ENCODE data around the gene GSTO1.

The GSTO1 gene

DNA sequence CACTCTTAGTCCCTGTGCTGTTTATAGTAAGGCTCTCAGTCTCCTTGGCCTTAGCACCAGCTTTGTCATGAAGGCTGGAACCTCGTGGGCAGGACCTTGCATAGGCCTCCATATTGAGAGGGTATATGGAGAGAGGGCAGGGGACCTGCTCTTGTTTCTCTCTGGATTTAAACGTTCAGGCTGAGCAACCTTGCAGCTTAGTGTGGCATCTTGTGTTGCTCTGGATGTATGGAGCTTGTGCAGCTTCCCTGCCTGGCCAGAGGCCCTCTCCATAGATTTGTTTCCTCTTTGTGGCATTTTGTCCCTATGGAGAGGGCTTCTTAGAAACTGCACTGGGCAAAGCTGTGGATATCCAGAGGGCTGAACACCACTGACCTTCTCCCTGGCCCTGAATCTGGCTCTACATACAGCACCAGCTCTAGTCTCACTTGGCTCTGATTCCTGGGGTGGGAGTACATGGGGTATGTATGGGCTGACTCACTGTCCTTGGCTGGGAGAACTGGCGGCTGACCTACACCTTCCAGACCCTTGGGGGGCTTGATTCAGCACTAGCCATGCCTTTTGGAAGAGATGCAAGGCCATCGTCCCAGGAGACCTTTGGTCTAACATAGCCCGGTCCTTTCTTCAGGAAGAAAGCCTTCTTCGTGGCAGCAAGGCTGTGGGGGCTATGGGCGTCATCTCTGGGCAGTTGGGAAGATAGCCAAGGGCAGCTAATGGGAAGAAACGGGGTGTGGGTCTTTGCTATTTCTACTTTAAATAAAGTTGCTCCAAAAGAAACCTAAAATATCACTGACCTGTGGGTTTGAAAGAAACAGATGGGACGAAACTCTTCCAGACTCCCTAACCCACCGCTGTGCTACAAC lies 53.1 kb downstream of the GSTO1 start:
- TF ChIP-seq, protein P1, sequence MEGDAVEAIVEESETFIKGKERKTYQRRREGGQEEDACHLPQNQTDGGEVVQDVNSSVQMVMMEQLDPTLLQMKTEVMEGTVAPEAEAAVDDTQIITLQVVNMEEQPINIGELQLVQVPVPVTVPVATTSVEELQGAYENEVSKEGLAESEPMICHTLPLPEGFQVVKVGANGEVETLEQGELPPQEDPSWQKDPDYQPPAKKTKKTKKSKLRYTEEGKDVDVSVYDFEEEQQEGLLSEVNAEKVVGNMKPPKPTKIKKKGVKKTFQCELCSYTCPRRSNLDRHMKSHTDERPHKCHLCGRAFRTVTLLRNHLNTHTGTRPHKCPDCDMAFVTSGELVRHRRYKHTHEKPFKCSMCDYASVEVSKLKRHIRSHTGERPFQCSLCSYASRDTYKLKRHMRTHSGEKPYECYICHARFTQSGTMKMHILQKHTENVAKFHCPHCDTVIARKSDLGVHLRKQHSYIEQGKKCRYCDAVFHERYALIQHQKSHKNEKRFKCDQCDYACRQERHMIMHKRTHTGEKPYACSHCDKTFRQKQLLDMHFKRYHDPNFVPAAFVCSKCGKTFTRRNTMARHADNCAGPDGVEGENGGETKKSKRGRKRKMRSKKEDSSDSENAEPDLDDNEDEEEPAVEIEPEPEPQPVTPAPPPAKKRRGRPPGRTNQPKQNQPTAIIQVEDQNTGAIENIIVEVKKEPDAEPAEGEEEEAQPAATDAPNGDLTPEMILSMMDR (IDR thresholded peaks at IDR 0.05; ENCODE audit: low read depth, low read length), result no peak
- no peak overlapping the region for H3K4me3 ChIP-seq (ENCODE audit: low read depth, low read length)

DNA sequence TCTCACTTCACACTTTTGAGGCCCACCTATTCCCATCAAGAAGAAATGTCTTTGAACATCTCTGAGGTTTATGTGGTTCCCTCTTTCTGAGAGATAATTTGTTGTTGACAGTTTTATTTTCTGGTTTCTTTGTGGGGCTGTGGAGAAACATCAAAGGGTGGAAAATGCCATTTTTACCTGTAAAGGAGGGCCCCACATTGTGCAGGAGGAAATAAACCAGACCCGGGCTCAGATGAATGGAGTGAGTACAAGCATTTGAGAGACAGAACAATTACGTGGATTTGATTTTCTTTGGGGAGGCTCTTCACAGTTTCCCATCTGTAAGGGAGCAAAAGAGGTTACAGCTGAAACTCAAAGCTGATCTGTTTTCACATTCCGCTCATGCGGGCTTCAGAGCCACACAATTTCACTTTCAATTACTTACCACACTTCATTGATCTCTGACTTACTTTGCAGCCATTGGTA lies 53.8 kb downstream of the GSTO1 start:
- TF ChIP-seq, protein P1 (IDR thresholded peaks at IDR 0.05; ENCODE audit: low read depth, low read length), result no peak
- H3K4me3 ChIP-seq (ENCODE audit: low read depth, low read length), result no peak overlapping the region

DNA sequence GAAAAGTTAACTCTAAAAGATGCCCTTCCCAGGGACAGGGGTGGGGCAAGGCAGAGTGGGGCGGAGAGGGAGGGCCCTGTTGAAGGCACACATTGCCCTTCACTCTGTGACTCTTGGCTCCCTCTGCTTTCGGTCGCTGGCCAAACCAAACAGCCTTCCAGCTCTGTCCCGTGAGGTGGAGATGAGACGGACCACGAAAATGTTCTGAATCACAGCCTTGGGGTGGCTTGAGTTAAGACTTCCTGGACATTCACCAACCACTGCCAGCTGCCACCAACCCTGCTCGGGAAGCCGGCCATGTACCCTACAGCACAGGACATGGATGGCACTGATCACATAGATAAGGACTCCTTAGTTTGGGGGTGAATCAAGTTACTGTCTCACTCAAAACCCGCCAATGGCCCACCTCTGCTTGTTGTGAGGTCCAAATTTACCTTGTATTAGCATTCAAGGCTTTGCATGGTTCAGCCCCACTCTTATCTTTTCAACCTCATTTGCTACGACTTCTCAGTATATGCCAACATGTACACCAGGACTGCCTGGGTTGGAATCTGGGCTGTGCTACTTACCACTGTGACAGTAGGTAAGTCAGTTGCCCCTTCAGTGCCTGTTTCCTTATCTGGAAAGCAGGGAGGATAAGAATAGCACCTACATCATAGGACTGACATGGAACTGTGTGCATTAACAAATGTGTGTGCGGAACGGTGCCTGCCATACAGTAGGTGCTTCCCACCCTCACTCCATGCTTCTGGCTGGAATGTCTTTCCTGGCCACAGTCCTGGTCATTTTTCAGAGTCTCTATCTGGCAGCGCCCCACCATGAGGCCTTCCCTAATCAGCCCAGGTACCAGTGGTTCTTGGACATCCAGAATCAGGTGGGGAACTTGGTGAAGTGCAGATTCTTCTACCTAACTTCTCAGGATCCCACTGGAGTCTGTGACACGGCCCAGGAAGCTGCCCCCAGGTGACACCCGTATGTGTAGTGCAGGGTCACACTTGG lies 55.6 kb downstream of the GSTO1 start:
- no peak overlapping the region for H3K4me3 ChIP-seq (ENCODE audit: low read depth, low read length)
- TF ChIP-seq, protein P1 (IDR thresholded peaks at IDR 0.05; ENCODE audit: low read depth, low read length), result no peak

DNA sequence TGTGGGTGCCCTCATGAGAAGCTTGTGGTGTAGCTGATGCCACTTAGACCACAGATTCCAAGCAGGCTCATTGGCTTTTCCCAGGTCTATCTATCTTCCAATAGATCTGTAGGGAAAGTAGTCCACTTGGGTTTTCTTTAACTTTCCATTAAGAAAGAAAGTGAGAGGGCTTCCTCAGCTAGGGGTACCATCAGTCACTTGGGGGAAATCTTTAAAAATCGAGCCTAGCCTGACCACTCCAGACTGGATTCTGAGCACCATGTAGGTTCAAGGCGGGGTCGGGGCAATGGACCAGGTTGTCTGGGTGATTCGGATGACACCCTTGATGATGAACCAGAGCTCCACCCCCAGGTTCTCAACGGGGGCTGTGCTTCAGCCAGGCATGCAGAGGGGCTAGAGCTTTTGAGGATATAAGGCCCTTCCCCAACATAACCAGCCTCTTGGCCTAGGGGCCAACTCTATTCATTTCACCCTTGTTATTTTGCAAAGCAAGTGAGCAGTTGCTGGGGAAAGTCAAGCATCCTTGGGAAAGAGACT lies 56.6 kb downstream of the GSTO1 start:
- no peak overlapping the region for H3K4me3 ChIP-seq (ENCODE audit: low read depth, low read length)
- TF ChIP-seq, protein P1 (IDR thresholded peaks at IDR 0.05; ENCODE audit: low read depth, low read length), result no peak

DNA sequence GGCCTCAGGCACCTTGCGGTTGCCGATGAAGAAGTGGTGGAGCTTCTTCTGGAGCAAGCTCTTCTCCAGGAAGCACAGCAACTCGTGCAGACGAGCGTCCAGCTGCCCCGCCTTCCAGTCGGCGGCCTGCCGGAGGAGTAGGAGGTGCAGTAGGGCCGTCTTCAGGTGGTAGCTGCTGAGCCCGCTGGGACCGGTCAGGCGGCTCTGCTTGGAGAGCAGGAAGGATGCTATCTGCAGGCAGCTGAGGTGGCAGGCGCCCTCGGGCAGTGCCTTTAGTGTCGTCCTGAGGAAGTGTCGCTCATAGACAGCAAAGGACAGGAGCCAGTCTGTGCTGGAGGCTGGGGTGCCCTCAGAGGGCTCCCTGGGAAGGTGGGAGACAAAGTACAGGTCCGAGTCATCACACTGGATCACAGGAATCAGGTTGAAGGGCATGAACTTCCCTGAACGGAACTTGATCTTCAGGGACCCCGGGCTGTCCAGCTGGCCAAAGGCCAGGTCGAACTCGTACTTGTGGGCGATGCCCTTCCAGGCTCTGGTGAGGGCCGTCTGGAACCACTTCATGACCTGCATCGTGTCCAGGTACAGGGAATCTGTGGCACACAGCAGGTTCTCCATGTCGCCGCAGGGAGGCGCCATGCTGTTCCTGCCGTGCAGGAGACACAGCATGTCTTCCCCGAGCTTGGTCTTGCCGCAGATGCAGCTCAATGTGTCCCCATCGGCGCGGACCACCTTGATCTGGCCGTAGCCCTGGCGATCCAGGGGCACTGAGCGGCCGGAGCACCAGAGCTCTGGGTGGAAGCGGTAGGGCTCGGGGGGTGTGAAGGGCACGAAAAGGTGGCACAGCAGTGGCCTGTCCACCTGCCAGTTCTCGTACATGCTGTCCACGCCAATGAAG lies 60.1 kb downstream of the GSTO1 start:
- TF ChIP-seq, protein P1 (IDR thresholded peaks at IDR 0.05; ENCODE audit: low read depth, low read length), result no peak
- no peak overlapping the region for H3K4me3 ChIP-seq (ENCODE audit: low read depth, low read length)

DNA sequence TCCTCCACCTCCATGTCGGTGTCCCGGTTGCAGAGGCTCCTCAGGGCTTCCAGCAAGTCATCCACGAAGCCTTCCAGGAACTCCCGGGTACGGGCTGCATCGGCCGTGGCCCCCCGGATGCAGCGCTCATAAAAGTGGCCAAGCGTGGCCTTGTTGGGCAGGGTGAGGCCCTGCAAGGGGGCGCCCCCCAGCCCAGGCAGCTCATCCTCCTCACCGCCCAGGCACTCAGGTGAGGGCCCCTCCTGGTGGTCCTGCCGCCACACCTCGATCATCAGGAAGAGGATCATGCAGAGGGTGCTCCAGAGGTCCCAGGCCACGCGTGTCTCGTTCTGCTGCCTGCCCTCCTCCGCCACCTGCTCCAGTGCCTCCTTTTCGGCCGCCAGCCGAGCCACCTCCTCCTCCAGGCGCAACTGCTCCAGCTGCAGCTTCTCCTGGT lies 60.8 kb downstream of the GSTO1 start:
- no peak overlapping the region for H3K4me3 ChIP-seq (ENCODE audit: low read depth, low read length)
- TF ChIP-seq, protein P1 (IDR thresholded peaks at IDR 0.05; ENCODE audit: low read depth, low read length), result no peak
